GM19043 (cell line): ENCODE results near the gene BCAR1.
"Not testable (repeated sequence)": the region's sequence is repeated elsewhere in the genome, so short reads cannot be mapped to it uniquely, and the experiment has no call there.

Experiments
- ATAC-seq: cut with Tn5 transposase; IDR thresholded peaks from one replicate; pipeline ENCODE4 v1.9.1; 2021; ENCODE audit warnings: low read depth; ENCODE audit not compliant: unreplicated experiment

The BCAR1 gene

GRCh38 chr16:75242436-75243078, 8.9 kb downstream of the BCAR1 start:
- not testable (repeated sequence) for ATAC-seq

DNA sequence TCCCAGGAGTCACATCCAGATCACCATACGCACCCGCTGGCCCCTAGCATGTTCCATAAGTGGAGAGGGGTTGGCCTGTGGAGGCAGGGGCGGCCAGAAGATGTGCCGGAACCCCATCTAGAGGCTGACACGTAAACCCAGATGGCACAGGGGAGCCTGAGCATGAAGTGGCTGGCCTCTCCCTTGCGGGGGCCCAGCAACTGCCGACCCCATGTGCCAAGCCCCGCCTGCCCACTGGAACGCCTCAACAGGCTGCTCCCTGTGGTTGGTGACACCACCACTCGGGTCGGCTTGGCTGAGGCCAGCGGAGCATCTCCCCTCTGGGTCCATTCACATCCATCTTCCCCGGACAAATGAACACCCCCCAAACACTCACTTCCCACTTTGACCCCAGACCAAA, 9.5 kb downstream of the BCAR1 start:
- no peak for ATAC-seq

DNA sequence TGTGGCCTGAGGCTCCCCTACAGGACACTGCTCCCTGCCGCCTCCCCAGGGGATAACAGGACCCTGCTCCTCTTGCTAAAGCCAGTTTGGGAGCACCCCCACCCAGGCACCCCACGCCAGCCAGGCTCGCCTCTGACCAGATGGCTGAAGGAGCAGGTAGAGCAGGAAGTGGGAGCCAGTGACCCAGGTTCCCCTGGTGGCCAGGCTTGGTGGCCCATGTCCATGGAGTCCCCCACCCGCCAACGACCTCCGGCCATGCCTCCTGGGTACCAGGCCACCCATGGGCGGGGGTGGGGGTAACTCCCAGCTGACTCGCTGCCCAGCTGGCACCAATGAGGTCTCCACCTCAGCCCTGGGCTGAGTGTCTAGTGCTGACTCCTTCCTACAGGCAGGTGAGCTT, 10.0 kb downstream of the BCAR1 start:
- ATAC-seq = no peak

- not testable (repeated sequence) for ATAC-seq
Observed at GRCh38 chr16:75240633-75241032, 10.8 kb downstream of the BCAR1 start.

- no peak for ATAC-seq
Observed at GRCh38 chr16:75239542-75240122, 11.8 kb downstream of the BCAR1 start.

DNA sequence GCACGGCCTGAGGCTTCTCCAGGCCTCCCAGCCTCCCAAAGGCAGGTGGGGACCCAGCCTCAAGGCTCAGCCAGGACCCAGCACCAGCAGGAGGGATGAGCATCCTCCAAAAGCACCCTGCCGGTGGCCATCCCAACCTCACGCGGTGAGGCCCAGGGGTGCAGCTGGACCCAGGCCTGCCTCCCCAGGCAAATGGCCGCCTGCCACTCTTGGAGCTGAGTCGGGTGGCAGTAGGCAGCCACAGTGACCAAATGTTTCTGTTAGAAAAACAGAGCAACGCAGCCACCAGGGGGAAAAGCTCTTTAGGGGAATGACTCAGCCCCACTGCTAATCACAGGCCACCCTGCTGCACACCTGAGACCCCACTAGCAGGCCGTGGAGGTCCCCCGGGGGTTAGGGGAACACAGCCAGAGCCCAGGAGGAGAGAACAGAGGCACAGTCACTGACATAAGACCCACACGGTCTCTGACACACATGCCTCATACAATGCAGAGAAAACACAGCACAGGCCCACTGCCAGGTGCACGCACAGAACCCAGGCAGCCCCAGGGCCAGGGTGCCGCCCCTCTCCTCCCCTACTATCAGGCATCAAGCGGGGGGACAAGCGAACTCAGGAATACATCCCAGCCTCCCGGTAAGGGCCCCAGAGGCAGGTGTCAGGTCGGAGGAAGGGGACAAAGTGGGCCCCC, 12.4 kb downstream of the BCAR1 start:
- ATAC-seq = no peak

DNA sequence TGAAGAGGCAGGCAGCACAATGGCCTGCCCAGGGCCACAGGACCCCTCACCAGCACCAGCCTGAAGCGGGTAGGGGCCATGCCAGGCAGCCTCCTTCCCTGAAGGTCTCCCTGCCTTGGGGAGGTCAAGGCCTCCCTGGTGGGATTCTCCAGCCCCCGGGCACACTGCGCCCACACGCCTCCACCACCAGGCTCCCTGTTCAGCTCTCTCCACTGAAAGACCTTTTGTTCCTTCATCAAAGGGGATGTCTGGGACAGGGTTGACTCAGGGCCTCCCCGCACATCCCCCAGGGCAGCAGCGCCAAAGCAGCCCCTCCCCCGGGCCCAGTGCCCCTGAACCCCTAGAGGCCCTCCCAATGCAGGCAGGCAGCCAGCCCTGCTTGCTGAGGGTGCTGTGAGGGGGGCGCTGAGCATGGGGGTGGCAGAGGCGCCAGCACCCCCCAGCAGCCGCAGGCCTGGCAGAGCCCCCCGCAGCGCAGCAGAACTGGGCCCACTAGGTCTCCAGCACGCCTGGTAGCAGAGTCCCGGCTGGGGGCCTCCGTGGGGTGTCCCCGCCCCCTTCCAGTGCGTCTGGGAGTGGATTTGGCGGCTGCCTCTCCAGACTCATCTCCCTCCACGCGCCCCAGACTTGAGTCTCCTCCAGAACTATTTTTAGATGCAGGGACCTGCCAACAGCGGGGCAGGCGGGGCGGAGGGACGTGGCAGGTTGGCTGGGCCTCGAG, 13.1 kb downstream of the BCAR1 start:
- ATAC-seq = no peak

DNA sequence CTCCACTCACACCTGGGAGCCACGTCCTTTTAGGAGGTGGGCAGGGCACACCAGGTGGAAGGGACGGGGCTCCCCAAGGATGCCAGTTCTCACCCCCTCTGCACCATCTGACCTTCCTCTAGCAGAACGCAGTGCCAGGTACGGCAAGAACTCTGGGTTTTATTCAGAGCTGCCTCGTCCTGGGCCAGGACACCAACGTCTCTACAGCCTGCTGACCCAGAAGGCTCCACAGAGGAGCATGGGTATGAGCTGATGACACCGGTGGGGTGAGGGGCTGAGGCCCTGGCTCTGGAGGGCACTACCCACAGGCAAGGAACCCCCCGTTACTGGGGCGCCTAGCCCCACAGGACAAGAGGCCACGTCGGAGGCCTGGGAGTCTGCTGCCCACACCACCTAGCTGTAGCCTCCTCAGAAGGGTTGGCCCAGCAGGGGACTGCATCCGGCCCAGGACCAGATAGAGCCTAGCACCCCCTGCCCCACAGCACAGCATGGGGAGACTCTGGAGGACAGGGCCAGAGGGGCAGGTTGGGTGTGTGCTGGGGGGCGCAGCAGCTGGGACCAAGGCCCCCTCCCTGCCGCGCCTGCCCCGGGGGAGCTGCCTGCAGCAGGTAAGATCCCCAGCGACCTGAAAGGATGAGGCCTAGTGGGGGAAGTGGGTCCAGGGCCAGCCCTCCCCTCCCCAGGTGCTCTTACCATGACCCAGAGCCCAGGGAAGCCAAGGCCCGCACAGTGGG, 13.9 kb downstream of the BCAR1 start:
- ATAC-seq = no peak

DNA sequence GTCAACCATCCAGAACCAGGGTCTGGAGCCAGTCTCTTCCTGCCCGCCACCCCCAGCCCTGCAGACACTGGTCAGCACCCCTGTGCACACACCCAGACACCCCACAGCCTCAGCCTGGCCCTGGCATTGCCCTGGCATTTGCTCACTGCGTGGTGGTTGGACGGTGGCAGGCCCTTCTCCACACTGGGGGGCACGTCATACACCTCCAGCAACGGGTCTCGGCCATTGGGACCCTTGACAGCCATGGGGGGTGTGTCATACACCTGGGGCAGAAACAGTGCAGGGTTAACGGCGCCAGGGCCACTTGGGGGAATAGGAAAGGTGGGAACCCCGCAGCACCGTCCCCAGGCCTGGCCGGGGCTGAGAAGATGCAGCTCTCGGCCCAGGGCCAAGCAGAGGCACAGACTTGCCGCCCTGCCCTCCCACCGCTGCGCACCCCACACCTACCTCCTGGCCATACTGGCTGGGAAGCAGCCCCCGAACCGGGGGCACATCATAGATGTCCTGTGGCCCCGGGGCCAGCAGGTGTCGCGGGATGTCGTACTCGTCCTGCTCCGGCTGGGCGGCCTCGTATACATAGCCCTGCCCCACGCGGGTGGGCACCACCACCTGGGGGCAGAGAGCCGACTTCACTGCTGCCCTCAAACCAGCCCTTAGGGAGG, 14.6 kb downstream of the BCAR1 start:
- ATAC-seq = no peak

DNA sequence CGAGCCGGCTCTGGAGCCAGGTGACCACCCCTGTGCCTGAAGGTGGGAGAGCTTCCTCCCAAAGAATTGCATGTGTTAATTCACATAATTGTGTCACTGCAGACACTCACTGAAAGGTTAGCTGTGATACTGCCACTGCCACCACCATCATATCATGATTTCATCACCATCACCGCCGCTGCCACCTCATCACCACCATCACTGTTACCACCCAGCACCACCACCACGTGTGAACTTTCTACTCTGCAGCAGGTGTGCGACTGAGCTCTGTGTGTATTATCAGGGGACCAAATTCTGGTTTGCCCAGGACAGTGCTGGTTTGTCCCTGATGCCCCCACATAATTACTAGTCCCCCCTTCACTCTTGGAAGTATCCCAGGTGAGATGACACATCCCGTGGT, 15.2 kb downstream of the BCAR1 start:
- ATAC-seq = no peak

- no peak for ATAC-seq
Observed at GRCh38 chr16:75235721-75236193, 15.7 kb downstream of the BCAR1 start.

DNA sequence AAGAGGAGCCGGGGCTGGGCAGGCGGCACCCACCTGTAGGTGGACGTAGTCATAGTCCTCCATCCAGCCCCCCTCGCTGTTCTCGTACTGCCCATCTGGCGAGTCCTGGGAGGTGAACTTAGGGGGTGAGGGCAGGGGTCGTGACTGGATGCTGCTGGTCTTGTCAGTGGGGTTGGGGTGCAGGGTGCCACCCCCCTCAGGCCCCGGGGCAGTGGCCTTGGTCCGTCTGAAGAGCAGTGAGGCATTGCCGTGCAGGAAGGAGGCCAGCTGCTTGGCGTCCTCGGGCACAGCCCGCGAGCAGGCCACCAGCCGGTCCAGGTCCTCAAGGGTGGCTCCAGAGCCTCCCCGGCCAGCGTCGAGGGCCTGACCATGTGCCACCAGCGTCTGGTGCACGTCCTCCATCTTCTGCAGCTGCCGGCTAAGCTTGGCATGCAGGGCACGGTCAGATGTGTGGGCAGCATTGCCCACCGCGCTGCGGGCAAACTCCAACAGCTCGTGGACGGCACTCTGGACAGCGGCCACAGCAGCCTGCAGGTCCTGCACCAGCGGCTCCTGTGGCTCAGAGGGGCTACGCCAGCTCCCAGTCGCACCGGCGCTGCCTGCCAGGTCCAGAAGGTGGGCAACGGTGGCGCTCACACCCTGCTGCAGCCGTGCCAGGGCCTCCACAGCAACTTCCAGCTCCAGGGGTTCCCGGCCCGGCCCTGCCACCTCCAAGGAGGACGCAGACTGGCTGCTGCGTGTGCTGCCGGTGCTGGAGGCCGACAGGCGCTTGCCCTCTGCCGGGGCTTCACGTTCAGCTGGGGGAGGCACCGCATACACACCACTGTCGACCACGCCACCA, 16.3 kb downstream of the BCAR1 start:
- ATAC-seq = no peak

GRCh38 chr16:75233611-75233938, 17.8 kb downstream of the BCAR1 start:
- ATAC-seq = no peak

DNA sequence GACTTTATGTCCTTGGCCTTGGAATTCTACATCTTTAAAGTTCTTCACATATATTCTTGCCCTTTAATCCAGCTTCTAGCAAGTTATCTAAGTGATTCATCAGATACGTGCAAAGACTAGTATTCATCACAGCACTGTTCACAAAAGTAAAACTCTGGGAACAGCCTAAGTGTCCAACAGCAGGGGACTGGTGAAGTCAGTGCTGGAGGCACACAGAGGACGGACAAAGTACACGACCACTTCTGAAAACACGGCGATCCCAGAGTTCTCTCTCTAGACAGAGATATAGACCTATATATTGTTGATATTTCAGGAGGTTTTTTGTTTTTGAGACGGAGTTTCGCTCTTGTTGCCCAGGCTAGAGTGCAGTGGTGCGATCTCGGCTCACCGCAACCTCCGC, 19.9 kb downstream of the BCAR1 start:
- ATAC-seq = no peak

GRCh38 chr16:75230471-75231110, 20.8 kb downstream of the BCAR1 start:
- ATAC-seq = no peak

DNA sequence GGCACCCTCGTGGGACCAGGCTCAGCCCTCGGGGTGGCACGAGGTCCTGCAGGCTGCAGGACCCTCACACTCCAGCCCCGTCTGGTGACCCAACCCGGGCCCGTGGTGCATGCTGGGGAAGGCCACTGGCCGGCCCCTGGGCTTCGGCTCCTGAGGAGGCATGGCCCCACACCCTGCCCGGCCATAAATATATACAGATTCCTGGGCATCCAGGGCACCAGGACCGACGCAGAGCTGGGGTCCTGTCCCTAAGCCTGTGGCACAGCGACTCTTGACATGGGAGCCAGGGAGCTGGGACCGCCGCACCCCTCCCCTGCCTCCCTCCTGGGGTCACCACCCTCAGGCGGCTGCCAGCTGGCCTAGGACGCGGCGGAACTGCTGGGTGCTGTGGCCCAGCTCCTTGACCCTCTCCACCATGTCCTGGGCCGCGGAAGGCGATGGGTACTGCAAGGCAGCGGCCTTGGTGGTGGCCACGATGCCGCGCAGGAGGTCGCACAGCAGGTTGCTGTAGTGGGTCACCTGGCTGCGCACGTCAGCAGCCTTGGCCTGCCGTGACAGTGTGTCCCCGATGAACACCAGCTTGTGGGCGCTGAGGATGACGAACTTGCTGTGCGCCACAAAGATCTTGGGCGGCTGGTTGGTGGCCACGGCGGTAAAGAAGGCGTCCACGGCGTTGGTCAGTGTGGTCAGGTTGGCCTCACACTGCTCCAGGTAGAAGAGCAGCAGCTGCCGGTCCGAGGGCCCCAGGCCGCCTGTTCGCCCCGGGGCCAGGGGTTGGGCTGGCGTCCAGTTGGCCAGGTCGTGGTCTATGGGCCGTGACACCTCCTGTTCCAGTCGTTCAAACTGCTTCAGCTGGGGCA, 22.0 kb downstream of the BCAR1 start:
- ATAC-seq = no peak

- no peak for ATAC-seq
Observed at GRCh38 chr16:75228143-75228976, 23.1 kb downstream of the BCAR1 start.
